Adrenal gland (tissue), 12 donors: ENCODE measurements around the gene FCN3. TPM values are rescaled to one million over a fixed set of nuclear protein-coding genes. Genes with fewer than 3 reads are reported as not detected.

ENCODE experiments used
- DNase-seq, 7 donors: peaks; one replicate each; pipeline ENCODE4 v3.0.0-alpha.2; 2019 to 2020
- H3K27ac ChIP-seq, 5 donors: fragments of 200-600 bp; sonication (generic) in 4 of 5; 1 replicate in 3 of 5; 2 replicates in 2 of 5; pipeline versions ENCODE4 v1.5.1 to v1.8.0; 2016 to 2020; ENCODE audit warnings: mild to moderate bottlenecking in 1 of 5
- H3K27me3 ChIP-seq: fragments of 200-600 bp; 2 replicates; pipeline ENCODE4 v1.8.0; 2021
- H3K36me3 ChIP-seq, 2 donors: fragments of 200-600 bp; replicated peaks in 1 of 2; 1 replicate in 1 of 2; 2 replicates in 1 of 2; pipeline versions ENCODE4 v1.5.1 to v1.8.0; 2018 to 2022
- H3K4me1 ChIP-seq, 2 donors: fragments of 200-600 bp; replicated peaks in 1 of 2; 1 replicate in 1 of 2; 2 replicates in 1 of 2; pipeline versions ENCODE4 v1.5.1 to v1.8.0; 2018 to 2021
- H3K4me3 ChIP-seq, 4 donors: fragments of 200-600 bp; sonication (generic) in 3 of 4; one replicate each; pipeline ENCODE4 v1.5.1; 2016 to 2018
- H3K9me3 ChIP-seq, 3 donors: fragments of 200-600 bp; sonication (generic) in 1 of 3; replicated peaks in 1 of 3; 1 replicate in 2 of 3; 2 replicates in 1 of 3; pipeline versions ENCODE4 v1.5.1 to v1.8.0; 2016 to 2021
- CTCF ChIP-seq, 6 experiments: fragments of 450-650 bp in 4 of 6; fragments of 200-600 bp in 2 of 6; sonication (generic) in 1 of 6; IDR thresholded peaks; 1 replicate in 5 of 6; 2 replicates in 1 of 6; pipeline versions ENCODE4 v1.5.1 to v1.8.0; 2016 to 2021; ENCODE audit warnings: antibody characterized with exemption in 6 of 6, mild to moderate bottlenecking in 2 of 6, moderate library complexity in 1 of 6
- POLR2A ChIP-seq, 2 donors: fragments of 450-650 bp; IDR thresholded peaks; one replicate each; pipeline ENCODE4 v1.6.1; 2017; ENCODE audit warnings: antibody characterized with exemption in 2 of 2, mild to moderate bottlenecking in 2 of 2, moderate library complexity in 1 of 2
- WGBS, 4 donors: extraction: QIAGEN DNeasy Blood & Tissue Kit in 2 of 4; methylation state at CpG; one replicate each; pipeline versions ENCODE4 v1.1.5 to v1.1.7; 2013 to 2017; 5-methylcytosine and 5-hydroxymethylcytosine counted together
- intact Hi-C, 2 donors: fragments of 100-400 bp; cut with DNase I; formaldehyde crosslinking; loops; one replicate each; pipeline versions ENCODE4 v1.14.1 to v1.15.0; 2022 to 2023
- polyA plus RNA-seq, 3 donors: library from polyadenylated mRNA; stranded (reverse); fragments of 200-250 nt in 2 of 3; fragments of 350-450 nt in 1 of 3; fragmentation: Illumina TruSeq in 1 of 3; extraction: RNeasy Lipid Tissue Mini Kit (QIAGEN cat#74804) in 1 of 3; gene quantifications; one replicate each; pipeline ENCODE4 v1.2.3, GENCODE V29; 2013 to 2014
- total RNA-seq, 9 donors: library from RNA; depleted of rRNA in 4 of 9; stranded (reverse); fragments of >200 nt in 4 of 9; fragments of 120-200 nt in 1 of 9; fragmentation: NEBNext Ultra II Directional in 1 of 9; extraction: Animal tissue kit (Norgen Biotek cat#: 25700) in 1 of 9; gene quantifications; one replicate each; pipeline versions ENCODE4 v1.1.0 to v1.2.4, GENCODE V29; 2013 to 2023
- donor health status: healthy with polysubstance abuse.
- donor health status: Bipolar disorder and iron deficiency.
- donor health status: DM: yes; HTN: yes; CAD: no.
- donor health status: DM: no; HTN: no; CAD: no.
- donor health status: DM: no; HTN: no; CAD: no.
- donor health status: DM: yes; HTN: yes; CAD: no.

The FCN3 gene
- total and polyA plus RNA-seq, 12 donors = 6.3 to 83.3 (median 32.0) TPM

DNA sequence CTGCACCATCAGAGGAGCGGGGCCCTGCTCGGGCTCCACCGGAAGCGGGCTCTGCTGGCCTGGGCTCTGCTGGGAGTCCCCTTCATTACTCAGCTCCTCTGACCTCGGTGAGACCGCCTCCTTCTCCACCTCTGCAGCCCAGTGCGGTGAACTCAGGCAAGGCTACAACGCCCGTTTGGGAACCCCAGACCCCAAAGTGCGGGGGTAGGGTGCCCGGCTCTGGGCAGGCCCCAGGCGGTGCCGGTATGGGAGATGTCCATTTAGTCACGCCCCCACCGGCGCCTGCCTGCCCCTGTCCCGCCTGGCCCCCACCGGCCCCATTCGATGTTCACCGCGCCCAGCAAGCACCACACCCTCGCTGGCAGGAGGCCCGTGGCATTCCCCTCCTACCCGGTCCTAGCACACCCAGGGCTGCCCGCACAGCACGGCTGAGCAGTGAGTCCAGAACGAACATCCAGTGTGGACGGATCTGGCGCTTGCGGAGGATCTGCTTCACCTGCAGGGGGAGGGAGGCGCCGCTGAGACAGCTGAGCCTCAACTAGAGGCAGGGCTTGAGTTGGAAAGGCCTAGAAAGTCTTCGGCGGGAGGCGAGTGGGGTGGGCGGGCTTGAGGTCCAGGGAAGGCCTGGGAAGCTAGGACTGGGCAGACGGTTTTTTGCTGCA lies 17.9 kb downstream of the FCN3 start:
- Histone ChIP-seq H3K27me3 (no peaks in the 10 kb centered on the region), H3K9me3 (no peaks in the 10 kb centered on the region), H3K36me3 (peaks cover 0 to 57% of the 10 kb centered on the region in 2 donors), H3K27ac (no peak overlapping the region), H3K4me1 (peaks cover 0 to 5% of the 10 kb centered on the region in 2 donors), H3K4me3 (no peak overlapping the region)
- intact Hi-C loops = loop anchor here (5.0 to 10.0 kb wide), 2 partner anchors 36 to 52 kb away; partner anchors contain the start of gene GPR3 (in 2 of the 2)
- no peak for TF ChIP-seq CTCF (IDR thresholded peaks at IDR 0.05)
- no peak for TF ChIP-seq POLR2A (IDR thresholded peaks at IDR 0.05)
- no peak for DNase-seq
- 82 to 83% (median 82%) methylated on average over 19 to 37 of the region's 37 CpGs for WGBS, 4 donors

DNA sequence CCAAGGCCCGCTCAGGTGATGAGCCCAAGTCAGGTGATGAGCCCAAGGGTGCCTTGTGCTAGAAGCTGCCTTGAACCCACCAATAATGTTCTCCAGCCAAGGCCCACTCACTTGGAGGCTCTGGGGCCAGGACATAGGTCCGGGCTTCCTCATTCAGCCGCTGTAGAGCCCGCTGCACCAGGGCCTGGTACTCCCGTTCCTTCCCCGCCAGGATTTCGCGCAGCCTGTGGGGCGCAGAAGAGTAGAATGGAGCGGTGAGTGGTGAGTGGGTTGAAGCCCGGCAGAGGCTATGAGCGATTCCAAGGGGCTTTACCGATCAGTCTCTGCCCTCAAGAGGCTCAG lies 18.4 kb downstream of the FCN3 start:
- TF ChIP-seq CTCF (IDR thresholded peaks at IDR 0.05) (no peak), POLR2A (IDR thresholded peaks at IDR 0.05) (no peak)
- Histone ChIP-seq H3K9me3 (no peaks in the 10 kb centered on the region), H3K27me3 (no peaks in the 10 kb centered on the region), H3K4me3 (no peak overlapping the region), H3K36me3 (peaks cover 0 to 52% of the 10 kb centered on the region in 2 donors), H3K4me1 (peaks cover 0 to 5% of the 10 kb centered on the region in 2 donors), H3K27ac (no peak overlapping the region)
- DNase-seq = no peak
- 94 to 98% (median 95%) methylated on average over 9 to 13 of the region's 13 CpGs for WGBS, 4 donors
- intact Hi-C loops = loop anchor here (5.0 to 10.0 kb wide), 2 partner anchors 36 to 51 kb away; partner anchors contain the start of gene GPR3 (in 2 of the 2)

GRCh38 chr1:27355683-27356082 lies 18.9 kb downstream of the FCN3 start:
- H3K9me3 ChIP-seq = no peaks in the 10 kb centered on the region
- no peak for DNase-seq
- TF ChIP-seq CTCF (IDR thresholded peaks at IDR 0.05) (no peak), POLR2A (IDR thresholded peaks at IDR 0.05) (no peak)
- 89 to 92% (median 90%) methylated on average over 4 to 5 of the region's 5 CpGs for WGBS, 4 donors
- H3K27me3 ChIP-seq = peaks cover 1% of the 10 kb centered on the region
- peaks cover 0 to 5% of the 10 kb centered on the region in 2 donors for H3K4me1 ChIP-seq
- intact Hi-C loops = loop anchor here (5.0 to 10.0 kb wide), 2 partner anchors 37 to 51 kb away; partner anchors contain the start of gene GPR3 (in 2 of the 2)
- H3K27ac ChIP-seq = no peak overlapping the region
- H3K36me3 ChIP-seq = peaks cover 0 to 46% of the 10 kb centered on the region in 2 donors
- no peak overlapping the region for H3K4me3 ChIP-seq

DNA sequence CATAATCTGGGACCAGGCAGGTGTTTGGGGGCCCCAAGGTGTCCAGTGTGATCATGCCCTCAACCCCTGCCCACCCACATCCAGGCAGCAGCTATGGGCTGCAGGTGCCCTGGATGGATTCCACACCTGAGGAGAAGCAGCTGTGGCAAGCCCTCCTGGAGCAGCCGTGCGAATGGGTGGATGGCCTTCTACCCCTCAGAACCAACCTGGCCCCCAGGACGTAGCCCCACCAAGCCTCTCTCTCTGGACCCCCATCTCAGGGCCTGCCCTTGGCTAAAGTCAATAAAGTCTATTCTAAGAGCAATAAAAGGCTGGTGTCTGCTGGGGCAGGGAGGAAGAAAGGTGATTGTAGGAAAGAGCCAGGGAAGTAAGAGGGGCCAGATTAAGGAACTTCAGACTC lies 21.0 kb downstream of the FCN3 start:
- Histone ChIP-seq H3K27ac (no peak overlapping the region), H3K27me3 (peaks cover 4% of the 10 kb centered on the region), H3K9me3 (no peaks in the 10 kb centered on the region), H3K4me3 (no peak overlapping the region), H3K4me1 (peaks cover 0 to 17% of the 10 kb centered on the region in 2 donors), H3K36me3 (peaks cover 0 to 46% of the 10 kb centered on the region in 2 donors)
- TF ChIP-seq POLR2A (IDR thresholded peaks at IDR 0.05) (no peak), CTCF (IDR thresholded peaks at IDR 0.05) (no peak)
- no peak for DNase-seq
- intact Hi-C loops = loop anchor here in 1 of 2 donors (10.0 kb wide), 1 partner anchor 49 kb away; no protein-coding TSS in a partner anchor
- 86 to 96% (median 96%) methylated on average over 1 to 3 of the region's 3 CpGs; no CpG with 5 or more reads in 1 of the 4 donors for WGBS, 4 donors
